ENCODE measurements around the gene ZNF747.

The ZNF747 gene

GRCh38 chr16:30510376-30510938 is 24.2 kb downstream of the ZNF747 start:
- DNase-seq, result no peak

DNA sequence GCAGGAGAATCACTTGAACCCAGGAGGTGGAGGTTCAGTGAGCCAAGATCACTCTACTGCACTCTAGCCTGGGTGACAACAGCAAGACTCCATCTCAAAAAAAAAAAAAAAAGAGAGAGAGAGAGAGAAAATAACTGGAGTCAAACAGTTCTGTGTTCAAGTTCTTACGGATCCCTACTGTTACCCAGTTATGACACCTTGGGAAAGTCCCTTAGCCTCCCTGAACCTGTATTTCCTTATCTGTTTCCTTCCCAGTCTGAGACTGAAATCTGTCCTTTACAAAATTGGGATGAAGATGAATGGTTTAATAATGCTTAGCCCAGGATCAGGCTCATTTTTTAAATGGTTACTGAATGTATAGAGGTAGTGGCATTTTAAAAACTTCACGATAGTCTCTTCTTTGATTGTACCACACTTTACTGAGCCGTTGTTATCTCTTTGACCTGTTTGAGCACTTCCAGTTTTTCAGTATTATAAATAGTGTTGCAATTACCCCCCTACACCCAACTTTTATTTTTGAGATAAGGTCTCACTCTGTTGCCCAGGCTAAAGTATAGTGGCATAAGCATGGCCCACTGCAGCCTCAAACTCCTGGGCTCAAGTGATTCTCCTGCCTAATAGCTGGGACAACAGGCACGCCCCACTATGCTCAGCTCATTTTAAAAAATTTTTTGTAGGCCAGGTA is 25.4 kb downstream of the ZNF747 start:
- no peak for DNase-seq

DNA sequence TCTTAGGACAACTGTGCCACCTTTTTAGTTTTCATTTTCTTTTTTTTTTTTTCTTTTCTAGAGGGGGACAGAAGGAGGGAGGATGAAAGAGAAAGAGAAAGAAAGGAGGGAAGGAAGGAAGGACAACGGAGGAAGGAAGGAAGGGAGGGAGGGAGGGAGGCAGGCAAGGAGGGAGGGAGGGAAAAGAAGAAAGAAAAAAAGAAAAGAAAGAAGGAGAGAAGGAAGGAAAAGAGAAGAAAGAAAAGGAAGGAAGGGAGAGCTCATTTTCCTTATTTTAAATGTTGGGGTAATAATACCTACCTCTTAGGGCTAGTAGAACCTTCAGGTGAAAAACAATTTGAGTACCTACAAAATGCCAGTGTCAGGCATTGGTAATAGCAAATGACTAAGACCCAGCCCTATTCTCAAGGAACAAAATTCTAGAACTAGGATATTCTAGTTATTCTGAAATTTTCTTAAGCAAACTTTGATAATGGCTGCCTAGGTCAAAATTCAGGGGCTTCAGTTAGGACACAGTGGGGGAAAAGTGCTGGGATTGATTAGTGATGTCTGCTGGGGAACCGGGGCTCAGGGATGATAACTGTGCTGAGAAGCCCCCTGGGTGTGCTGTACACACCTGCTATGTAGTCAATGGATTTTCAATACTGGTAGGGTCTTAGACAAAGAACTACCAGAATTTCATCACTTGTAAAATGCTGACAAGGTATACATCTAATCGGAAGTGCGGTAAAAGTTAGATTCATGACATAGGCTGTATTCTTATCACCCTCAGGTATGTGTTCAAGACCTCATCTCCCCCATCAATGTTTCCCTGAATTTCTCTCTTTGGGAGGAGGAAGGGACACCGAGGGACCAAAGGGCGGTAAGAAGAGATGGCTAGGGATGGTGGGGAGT is 31.0 kb downstream of the ZNF747 start:
- no peak for DNase-seq

DNA sequence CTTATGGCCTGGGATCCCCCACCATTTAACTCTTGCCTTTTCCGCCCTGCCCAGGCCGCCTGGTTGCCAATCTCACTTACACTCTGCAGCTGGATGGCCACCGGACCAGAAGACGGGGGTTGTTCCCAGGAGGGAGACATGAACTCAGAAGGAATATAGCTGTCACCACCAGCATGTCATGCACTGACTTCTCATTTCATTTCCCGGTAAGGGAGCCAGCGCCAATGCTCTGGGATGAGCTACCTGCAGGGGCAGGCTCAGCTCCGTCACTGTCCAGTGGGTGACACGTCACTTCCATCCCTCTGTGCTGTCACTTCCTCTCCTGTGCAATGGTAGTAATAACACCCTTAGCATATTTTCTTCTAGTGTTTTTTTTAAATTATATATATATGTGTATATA is 35.4 kb downstream of the ZNF747 start:
- DNase-seq, result no peak

- DNase-seq, result no peak
These were observed 39.9 kb downstream of the ZNF747 start for GRCh38 chr16:30494709-30495108.

GRCh38 chr16:30493941-30494488 is 40.6 kb downstream of the ZNF747 start:
- DNase-seq, result no peak

DNA sequence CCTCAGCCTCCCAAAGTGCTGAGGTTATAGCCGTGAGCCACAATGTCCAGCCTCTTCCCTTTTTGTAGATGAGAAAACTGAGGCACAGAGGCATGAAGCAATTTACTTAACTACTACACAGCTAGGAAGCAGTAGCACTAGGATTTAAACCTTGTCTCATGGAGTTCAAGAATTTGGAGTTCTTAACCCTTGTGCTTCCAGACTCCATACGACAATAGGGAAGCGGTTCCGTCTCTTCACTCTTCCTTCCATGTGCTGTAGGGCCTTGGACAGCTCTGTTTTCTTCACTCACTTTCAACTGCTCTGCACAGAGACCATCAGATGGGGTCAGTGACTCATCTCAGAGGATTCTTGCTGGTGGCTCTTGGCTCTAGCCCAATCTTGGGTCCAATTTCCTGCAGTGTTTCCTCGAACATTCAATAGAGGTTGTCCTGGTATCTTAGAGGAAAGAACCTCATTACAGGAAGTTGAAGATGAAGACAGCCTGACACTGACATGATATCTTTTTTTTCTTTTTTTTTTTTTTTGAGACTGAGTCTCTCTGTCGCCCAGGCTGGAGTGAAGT is 42.8 kb downstream of the ZNF747 start:
- DNase-seq, result no peak

- no peak for DNase-seq
These were observed 43.4 kb downstream of the ZNF747 start for GRCh38 chr16:30491229-30491628.

DNA sequence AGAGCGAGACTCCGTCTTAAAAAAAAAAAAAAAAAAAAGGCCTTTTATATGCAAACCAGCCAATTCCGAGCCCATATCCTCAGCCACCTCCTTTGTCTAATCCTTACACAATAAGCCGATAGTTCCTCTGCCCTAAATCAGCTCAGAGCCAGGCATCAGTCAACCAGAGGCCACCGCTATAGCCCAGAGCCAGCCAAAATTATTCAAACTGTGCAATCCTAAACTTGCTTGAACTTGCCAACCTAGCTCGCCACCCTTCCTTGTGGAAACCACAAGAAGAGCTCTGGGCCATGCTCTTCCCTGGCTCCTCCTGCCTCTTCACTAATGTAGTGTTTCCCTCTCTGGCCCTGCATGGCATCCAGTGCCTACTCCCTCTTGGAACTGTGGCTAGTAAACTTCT is 44.4 kb downstream of the ZNF747 start:
- DNase-seq, result no peak

DNA sequence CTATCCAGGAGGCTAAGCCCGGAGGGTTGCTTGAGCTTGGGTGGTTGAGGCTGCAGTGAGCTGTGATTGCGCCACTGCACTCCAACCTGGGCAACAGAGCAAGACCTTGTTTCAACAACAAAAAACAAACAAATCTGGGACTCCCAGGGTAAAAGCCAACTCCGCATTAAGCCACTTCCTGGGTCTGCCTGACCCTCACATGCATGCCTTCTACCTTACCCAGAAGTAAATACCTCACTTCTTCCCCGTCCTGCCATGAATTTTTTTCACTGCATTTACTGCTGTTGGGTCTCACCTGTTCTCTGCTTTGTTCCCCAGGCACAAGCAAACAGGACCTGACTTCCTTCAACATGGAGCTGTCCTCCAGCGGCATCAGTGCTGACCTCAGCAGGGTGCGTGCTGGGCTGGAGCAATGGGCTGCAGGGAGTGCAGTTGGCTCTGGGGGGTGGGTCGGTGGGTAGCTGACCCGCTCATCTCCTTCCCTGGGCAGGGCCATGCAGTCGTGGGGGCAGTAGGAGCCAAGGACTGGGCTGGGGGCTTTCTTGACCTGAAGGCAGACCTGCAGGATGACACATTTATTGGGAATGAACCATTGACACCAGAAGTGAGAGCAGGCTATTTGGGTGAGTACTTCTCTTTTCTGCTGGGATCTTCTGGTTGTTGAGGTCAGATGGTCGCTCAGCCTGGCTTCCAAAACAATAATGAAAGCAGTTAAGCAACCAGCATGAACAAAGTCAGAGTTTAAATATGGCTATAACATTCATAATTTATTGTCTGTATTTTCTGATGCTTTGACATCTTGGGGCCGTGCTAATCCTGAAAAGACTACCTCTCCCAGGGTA is 45.7 kb downstream of the ZNF747 start:
- no peak for DNase-seq

GRCh38 chr16:30485818-30486436 is 48.7 kb downstream of the ZNF747 start:
- no peak for DNase-seq

DNA sequence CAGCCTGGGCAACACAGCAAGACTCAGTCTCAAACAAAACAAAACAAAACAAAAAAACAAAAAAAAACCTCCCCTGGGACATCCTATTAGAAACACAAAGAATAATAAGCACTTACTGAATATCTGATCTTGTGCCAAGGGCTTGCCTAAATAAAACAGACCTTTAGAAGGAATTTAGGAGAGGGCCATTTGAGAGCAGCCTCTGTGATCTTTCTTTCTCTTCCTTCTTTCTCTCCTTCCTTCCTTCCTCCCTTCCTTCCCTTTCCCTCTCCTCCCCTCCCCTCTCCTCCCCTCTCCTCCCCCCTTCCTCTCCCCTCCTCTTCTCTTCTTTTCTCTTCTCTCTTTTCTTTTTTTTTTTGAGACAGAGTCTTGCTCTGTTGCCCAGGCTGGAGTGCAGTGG is 49.8 kb downstream of the ZNF747 start:
- DNase-seq, result no peak

DNA sequence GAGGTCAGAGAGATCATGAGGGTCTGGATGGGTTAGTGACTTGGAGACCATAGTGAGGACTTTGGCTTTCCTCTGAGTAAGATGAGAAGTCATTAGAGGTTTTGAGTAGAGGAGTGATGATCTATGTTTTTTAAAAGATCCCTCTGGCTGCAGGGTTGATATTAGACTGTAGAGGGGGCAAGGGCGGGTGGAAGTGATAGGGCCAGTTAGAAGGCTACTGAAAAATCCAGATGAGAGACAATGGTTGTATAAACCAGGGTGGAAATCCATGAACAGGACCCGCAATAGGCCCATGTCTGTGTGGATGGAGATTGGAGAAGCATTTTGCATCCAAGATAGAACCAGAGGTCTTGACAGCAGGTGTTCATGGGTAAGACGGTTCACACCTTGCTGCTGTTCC is 52.3 kb downstream of the ZNF747 start:
- DNase-seq, result no peak

DNA sequence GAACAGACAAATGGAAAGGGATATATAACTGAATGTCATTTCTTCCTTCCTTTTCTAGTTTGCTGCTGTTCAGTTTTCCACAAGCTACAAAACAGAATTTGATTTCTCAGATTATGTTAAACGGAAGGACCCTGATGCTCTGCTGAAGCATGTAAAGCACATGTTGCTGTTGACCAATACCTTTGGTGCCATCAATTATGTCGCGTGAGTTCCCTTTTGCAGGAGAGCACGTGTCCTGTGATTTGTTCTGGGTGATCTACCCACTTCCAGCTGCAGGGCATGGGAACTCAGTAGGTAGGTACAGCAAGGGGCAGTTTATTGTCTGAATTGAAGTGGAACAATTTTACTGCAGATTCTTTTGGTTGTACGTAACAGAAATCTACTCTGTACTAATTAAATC is 53.3 kb downstream of the ZNF747 start:
- no peak for DNase-seq

All from activated T-cell treated with anti-CD3 and anti-CD28 coated beads, Interleukin-2, amount 50 U/mL, for 48 hours (primary cell).